Measurements from ENCODE around the gene SNX8. TPM values are rescaled to one million over a fixed set of nuclear protein-coding genes. Genes with fewer than 3 reads are reported as not detected.

SNX8 gene
- total RNA-seq, 1 experiment from 2014 or later = 10.0 TPM

GRCh38 chr7:2202901-2203765 is 111.1 kb downstream of the SNX8 start:
- DNase-seq (ENCODE audit: low read depth) = no peak

- no peak for DNase-seq (ENCODE audit: low read depth)
Observed at GRCh38 chr7:2202361-2202761, 111.9 kb downstream of the SNX8 start.

Other genes starting within 250 kb of the SNX8 start
- 41.0 and 61.5 TPM in 2 replicates for gene MAD1L1, start 81.5 kb downstream of the SNX8 start, total RNA-seq (2014; rRNA removed; shearing (Covaris generic))
- gene MRM2, start 72.2 kb downstream of the SNX8 start, total RNA-seq (2014; rRNA removed; shearing (Covaris generic)) = 34.7 and 48.0 TPM in 2 replicates
- 47.0 and 61.2 TPM in 2 replicates for gene NUDT1, start 72.2 kb downstream of the SNX8 start, total RNA-seq (2014; rRNA removed; shearing (Covaris generic))
- gene EIF3B, start 40.4 kb upstream of the SNX8 start, total RNA-seq (2014; rRNA removed; shearing (Covaris generic)) = 160 and 165 TPM in 2 replicates
- 8.5 and 14.3 TPM in 2 replicates for gene CHST12, start 89.2 kb upstream of the SNX8 start, total RNA-seq (2014; rRNA removed; shearing (Covaris generic))
- not detected in 2 replicates for gene GRIFIN, start 162.0 kb upstream of the SNX8 start, total RNA-seq (2014; rRNA removed; shearing (Covaris generic))
- 4.9 and 11.9 TPM in 2 replicates for gene LFNG, start 205.3 kb upstream of the SNX8 start, total RNA-seq (2014; rRNA removed; shearing (Covaris generic))
- 18.8 and 39.0 TPM in 2 replicates for gene BRAT1, start 241.1 kb upstream of the SNX8 start, total RNA-seq (2014; rRNA removed; shearing (Covaris generic))
- gene IQCE, start 244.5 kb upstream of the SNX8 start, total RNA-seq (2014; rRNA removed; shearing (Covaris generic)) = 7.9 and 11.2 TPM in 2 replicates

All from M059J (cell line).